HL-60 (cell line): ENCODE measurements around the gene ATP8B4.

Experiments used
- DNase-seq, 2 experiments: peaks; one replicate each; pipeline ENCODE4 v3.0.0-alpha.2; 2010 to 2020; ENCODE audit warnings: low read depth in 1 of 2, low spot score in 1 of 2
- H3K27ac ChIP-seq: fragments of 250-450 bp; sonication (Bioruptor Pico); replicated peaks from 2 replicates; pipeline ENCODE4 v1.5.1; 2020; ENCODE audit warnings: mild to moderate bottlenecking, moderate library complexity
- H3K27me3 ChIP-seq: fragments of 250-450 bp; sonication (Bioruptor Pico); 2 replicates; pipeline ENCODE4 v1.5.1; 2021; ENCODE audit warnings: mild to moderate bottlenecking, moderate library complexity; ENCODE audit not compliant: insufficient read depth, poor library complexity, severe bottlenecking
- H3K4me3 ChIP-seq: replicated peaks from 2 replicates; pipeline ENCODE4 v1.5.1; 2011; ENCODE audit warnings: mild to moderate bottlenecking, control low read depth, low read length; ENCODE audit not compliant: insufficient read depth
- CTCF ChIP-seq: IDR thresholded peaks from one replicate; pipeline ENCODE4 v1.5.1; 2011; ENCODE audit warnings: low read length, control low read depth, inconsistent platforms; ENCODE audit not compliant: insufficient read depth
- GABPA ChIP-seq: IDR thresholded peaks from 2 replicates; pipeline ENCODE4 v1.6.1; 2012; ENCODE audit warnings: low read depth
- POLR2AphosphoS5 ChIP-seq: IDR thresholded peaks from 2 replicates; pipeline ENCODE4 v1.6.1; 2012; ENCODE audit warnings: low read depth
- REST ChIP-seq: IDR thresholded peaks from 2 replicates; pipeline ENCODE4 v1.6.1; 2012; ENCODE audit warnings: low read depth; ENCODE audit not compliant: insufficient replicate concordance
- SPI1 ChIP-seq: IDR thresholded peaks from 2 replicates; pipeline ENCODE4 v1.6.1; 2012; ENCODE audit warnings: low read depth, mild to moderate bottlenecking, borderline replicate concordance

The ATP8B4 gene

DNA sequence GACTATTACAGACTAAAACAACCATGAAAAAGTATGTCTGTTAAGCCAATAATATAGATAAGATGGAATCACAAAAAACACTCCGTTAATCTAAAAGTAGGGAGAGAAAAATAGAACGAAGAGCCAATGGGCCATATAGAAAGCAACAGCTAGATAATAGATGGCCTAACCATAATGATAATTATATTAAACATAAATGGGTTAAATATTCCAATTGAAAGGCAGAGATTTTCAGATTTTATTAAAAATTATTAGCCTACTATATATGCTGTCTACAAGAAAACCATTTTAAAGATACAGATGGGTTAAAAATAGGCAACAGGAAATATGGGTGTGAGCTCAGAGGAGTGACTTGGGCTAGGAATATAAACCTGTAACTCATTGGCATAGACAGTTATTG lies 76.3 kb downstream of the ATP8B4 start:
- no peak for TF ChIP-seq REST
- TF ChIP-seq GABPA, result no peak
- TF ChIP-seq POLR2AphosphoS5, result no peak
- no peak for TF ChIP-seq SPI1
- TF ChIP-seq CTCF, result no peak
- Histone ChIP-seq H3K4me3 (no peak overlapping the region), H3K27ac (no peak overlapping the region), H3K27me3 (no peaks in the 10 kb centered on the region)
- no peak for DNase-seq

GRCh38 chr15:50030456-50030855 lies 88.6 kb downstream of the ATP8B4 start:
- Histone ChIP-seq H3K27me3 (no peaks in the 10 kb centered on the region), H3K4me3 (no peak overlapping the region), H3K27ac (no peak overlapping the region)
- TF ChIP-seq SPI1 (no peak), GABPA (no peak), REST (no peak), CTCF (no peak), POLR2AphosphoS5 (no peak)
- DNase-seq, result no peak

DNA sequence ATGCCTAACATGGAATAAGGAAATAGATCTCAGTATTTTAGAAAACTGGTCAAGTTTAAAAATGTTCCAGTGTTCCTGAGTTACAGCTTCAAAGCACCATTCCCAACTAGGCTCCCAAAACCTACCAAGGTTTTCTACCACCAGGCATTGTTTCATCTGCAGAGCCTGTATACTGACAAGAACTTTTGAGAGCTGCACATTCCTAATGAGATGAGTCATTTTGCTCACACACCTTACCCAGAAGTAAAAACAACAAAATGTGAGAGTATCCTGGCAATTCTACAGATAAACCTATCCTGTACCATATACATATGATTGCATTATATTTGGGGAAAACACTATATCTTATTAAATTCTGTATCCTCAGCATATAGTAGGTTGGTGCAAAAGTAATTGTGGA lies 90.7 kb downstream of the ATP8B4 start:
- H3K27me3 ChIP-seq, result no peaks in the 10 kb centered on the region
- H3K27ac ChIP-seq, result no peak overlapping the region
- no peak overlapping the region for H3K4me3 ChIP-seq
- TF ChIP-seq POLR2AphosphoS5 (no peak), REST (no peak), GABPA (no peak), CTCF (no peak), SPI1 (no peak)
- no peak for DNase-seq
